ENCODE measurements around the gene RAB11B.
"Not testable (repeated sequence)": the region's sequence is repeated elsewhere in the genome, so short reads cannot be mapped to it uniquely, and the experiment has no call there.

The RAB11B gene

GRCh38 chr19:8396563-8397203 is 6.5 kb downstream of the RAB11B start:
- DNase-seq = no peak

GRCh38 chr19:8397271-8397670 is 7.1 kb downstream of the RAB11B start:
- DNase-seq = no peak

GRCh38 chr19:8397746-8398310 is 7.7 kb downstream of the RAB11B start:
- no peak for DNase-seq

GRCh38 chr19:8398311-8398771 is 8.2 kb downstream of the RAB11B start:
- no peak for DNase-seq

- no peak for DNase-seq
Observed at GRCh38 chr19:8399681-8400188, 9.6 kb downstream of the RAB11B start.

GRCh38 chr19:8401981-8402411 is 11.8 kb downstream of the RAB11B start:
- DNase-seq = no peak

- DNase-seq = no peak
Observed at GRCh38 chr19:8403098-8403819, 13.1 kb downstream of the RAB11B start.

- DNase-seq = no peak
Observed at GRCh38 chr19:8403820-8404109, 13.6 kb downstream of the RAB11B start.

- DNase-seq = no peak
Observed at GRCh38 chr19:8404391-8405151, 14.4 kb downstream of the RAB11B start.

- not testable (repeated sequence) for DNase-seq
Observed at GRCh38 chr19:8410718-8411117, 20.6 kb downstream of the RAB11B start.

GRCh38 chr19:8412783-8413628 is 22.8 kb downstream of the RAB11B start, which contains the start of gene MARCHF2:
MARCHF2 (plus strand) TSS chr19:8413305; CDS start chr19:8421841, 8,536 bp downstream.
- peak; percentile 52 for DNase-seq

GRCh38 chr19:8413629-8413995 is 23.5 kb downstream of the RAB11B start:
- DNase-seq = no peak

- no peak for DNase-seq
Observed at GRCh38 chr19:8416796-8417195, 26.6 kb downstream of the RAB11B start.

- no peak for DNase-seq
Observed at GRCh38 chr19:8421484-8422461, 31.6 kb downstream of the RAB11B start.

- no peak for DNase-seq
Observed at GRCh38 chr19:8423817-8424223, 33.7 kb downstream of the RAB11B start.

- DNase-seq = not testable (repeated sequence)
Observed at GRCh38 chr19:8425331-8425730, 35.2 kb downstream of the RAB11B start.

- no peak for DNase-seq
Observed at GRCh38 chr19:8426283-8426682, 36.1 kb downstream of the RAB11B start.

GRCh38 chr19:8429044-8429443 is 38.9 kb downstream of the RAB11B start:
- DNase-seq = no peak

GRCh38 chr19:8429826-8430225 is 39.7 kb downstream of the RAB11B start:
- DNase-seq = no peak

- DNase-seq = no peak
Observed at GRCh38 chr19:8430650-8431049, 40.5 kb downstream of the RAB11B start.

- no peak for DNase-seq
Observed at GRCh38 chr19:8438236-8438635, 48.1 kb downstream of the RAB11B start.
